ENCODE data around the gene KRTAP10-9. TPM values are rescaled to one million over a fixed set of nuclear protein-coding genes. Genes with fewer than 3 reads are reported as not detected.
"Not testable (repeated sequence)": the region's sequence is repeated elsewhere in the genome, so short reads cannot be mapped to it uniquely, and the experiment has no call there.

KRTAP10-9 gene
- polyA plus RNA-seq, 1 donor, result not detected

GRCh38 chr21:44585892-44586291 lies 41.0 kb upstream of the KRTAP10-9 start:
- Histone ChIP-seq H3K27me3 (ENCODE audit: control insufficient read depth, insufficient read depth, low read length) (no peaks in the 10 kb centered on the region), H3K36me3 (ENCODE audit: control insufficient read depth, insufficient read depth, low read length) (no peaks in the 10 kb centered on the region), H3K4me1 (ENCODE audit: control insufficient read depth, insufficient read depth, low read length) (no peaks in the 10 kb centered on the region), H3K4me3 (ENCODE audit: low read length) (no peak overlapping the region), H3K27ac (ENCODE audit: low read length) (no peak overlapping the region), H3K9me3 (ENCODE audit: control insufficient read depth, low read depth, low read length) (peaks cover 9% of the 10 kb centered on the region)
- DNase-seq, result no peak
- no CpG with 5 or more reads among the region's 3 CpGs for WGBS (ENCODE audit: insufficient coverage, low lambda C conversion rate)

- DNase-seq, result no peak
- Histone ChIP-seq H3K9me3 (ENCODE audit: control insufficient read depth, low read depth, low read length) (peaks cover 4% of the 10 kb centered on the region), H3K27me3 (ENCODE audit: control insufficient read depth, insufficient read depth, low read length) (no peaks in the 10 kb centered on the region), H3K4me1 (ENCODE audit: control insufficient read depth, insufficient read depth, low read length) (no peaks in the 10 kb centered on the region), H3K36me3 (ENCODE audit: control insufficient read depth, insufficient read depth, low read length) (no peaks in the 10 kb centered on the region), H3K4me3 (ENCODE audit: low read length) (no peak overlapping the region), H3K27ac (ENCODE audit: low read length) (no peak overlapping the region)
- WGBS (ENCODE audit: insufficient coverage, low lambda C conversion rate), result no CpG with 5 or more reads among the region's 2 CpGs
Measured at GRCh38 chr21:44589094-44589493, 37.8 kb upstream of the KRTAP10-9 start.

- DNase-seq, result no peak
- H3K36me3 ChIP-seq (ENCODE audit: control insufficient read depth, insufficient read depth, low read length), result no peaks in the 10 kb centered on the region
- no peak overlapping the region for H3K4me3 ChIP-seq (ENCODE audit: low read length)
- H3K27me3 ChIP-seq (ENCODE audit: control insufficient read depth, insufficient read depth, low read length), result no peaks in the 10 kb centered on the region
- WGBS (ENCODE audit: insufficient coverage, low lambda C conversion rate), result no CpG with 5 or more reads among the region's 24 CpGs
- H3K4me1 ChIP-seq (ENCODE audit: control insufficient read depth, insufficient read depth, low read length), result no peaks in the 10 kb centered on the region
- H3K9me3 ChIP-seq (ENCODE audit: control insufficient read depth, low read depth, low read length), result peaks cover 4% of the 10 kb centered on the region
- no peak overlapping the region for H3K27ac ChIP-seq (ENCODE audit: low read length)
Measured at GRCh38 chr21:44589586-44590305, 37.1 kb upstream of the KRTAP10-9 start.

- no peak for DNase-seq
Measured at GRCh38 chr21:44590311-44590721, 36.6 kb upstream of the KRTAP10-9 start.

GRCh38 chr21:44590897-44591800 lies 35.7 kb upstream of the KRTAP10-9 start:
- not testable (repeated sequence) for H3K9me3 ChIP-seq (ENCODE audit: control insufficient read depth, low read depth, low read length); H3K4me1 ChIP-seq (ENCODE audit: control insufficient read depth, insufficient read depth, low read length)
- WGBS (ENCODE audit: insufficient coverage, low lambda C conversion rate), result no CpG with 5 or more reads among the region's 19 CpGs

More at GRCh38 chr21:44590311-44590721, 36.6 kb upstream of the KRTAP10-9 start:
- H3K9me3 ChIP-seq (ENCODE audit: control insufficient read depth, low read depth, low read length), result peaks cover 4% of the 10 kb centered on the region
- H3K4me1 ChIP-seq (ENCODE audit: control insufficient read depth, insufficient read depth, low read length), result no peaks in the 10 kb centered on the region
- H3K27ac ChIP-seq (ENCODE audit: low read length), result no peak overlapping the region
- H3K27me3 ChIP-seq (ENCODE audit: control insufficient read depth, insufficient read depth, low read length), result no peaks in the 10 kb centered on the region
- no CpG with 5 or more reads among the region's 10 CpGs for WGBS (ENCODE audit: insufficient coverage, low lambda C conversion rate)
- H3K36me3 ChIP-seq (ENCODE audit: control insufficient read depth, insufficient read depth, low read length), result no peaks in the 10 kb centered on the region
- no peak overlapping the region for H3K4me3 ChIP-seq (ENCODE audit: low read length)

GRCh38 chr21:44591801-44592130 lies 35.1 kb upstream of the KRTAP10-9 start:
- H3K27me3 ChIP-seq (ENCODE audit: control insufficient read depth, insufficient read depth, low read length), result not testable (repeated sequence)

More at GRCh38 chr21:44590897-44591800, 35.7 kb upstream of the KRTAP10-9 start:
- H3K27ac ChIP-seq (ENCODE audit: low read length); H3K36me3 ChIP-seq (ENCODE audit: control insufficient read depth, insufficient read depth, low read length); H3K27me3 ChIP-seq (ENCODE audit: control insufficient read depth, insufficient read depth, low read length); DNase-seq; H3K4me3 ChIP-seq (ENCODE audit: low read length): not testable (repeated sequence)

GRCh38 chr21:44592446-44593311 lies 34.2 kb upstream of the KRTAP10-9 start, which contains the start of gene KRTAP10-6:
Gene KRTAP10-6 (minus strand): TSS chr21:44592505. CDS start chr21:44592484, 21 bp downstream.
- Histone ChIP-seq H3K4me3 (ENCODE audit: low read length) (no peak within 1 kb of the TSS), H3K36me3 (ENCODE audit: control insufficient read depth, insufficient read depth, low read length) (no peaks in the 10 kb centered on the region), H3K9me3 (ENCODE audit: control insufficient read depth, low read depth, low read length) (no peaks in the 10 kb centered on the region), H3K27me3 (ENCODE audit: control insufficient read depth, insufficient read depth, low read length) (peaks cover 3% of the 10 kb centered on the region), H3K27ac (ENCODE audit: low read length) (no peak within 1 kb of the TSS), H3K4me1 (ENCODE audit: control insufficient read depth, insufficient read depth, low read length) (no peaks in the 10 kb centered on the region)
- DNase-seq, result no peak
- WGBS (ENCODE audit: insufficient coverage, low lambda C conversion rate), result no CpG with 5 or more reads among the region's 33 CpGs

More at GRCh38 chr21:44591801-44592130, 35.1 kb upstream of the KRTAP10-9 start:
- H3K27ac ChIP-seq (ENCODE audit: low read length); H3K36me3 ChIP-seq (ENCODE audit: control insufficient read depth, insufficient read depth, low read length); H3K9me3 ChIP-seq (ENCODE audit: control insufficient read depth, low read depth, low read length); H3K4me1 ChIP-seq (ENCODE audit: control insufficient read depth, insufficient read depth, low read length); H3K4me3 ChIP-seq (ENCODE audit: low read length); DNase-seq: not testable (repeated sequence)
- no CpG with 5 or more reads among the region's 4 CpGs for WGBS (ENCODE audit: insufficient coverage, low lambda C conversion rate)

GRCh38 chr21:44593598-44594405 lies 33.1 kb upstream of the KRTAP10-9 start:
- H3K36me3 ChIP-seq (ENCODE audit: control insufficient read depth, insufficient read depth, low read length), result no peaks in the 10 kb centered on the region
- H3K4me3 ChIP-seq (ENCODE audit: low read length), result no peak overlapping the region
- peaks cover 3% of the 10 kb centered on the region for H3K27me3 ChIP-seq (ENCODE audit: control insufficient read depth, insufficient read depth, low read length)
- H3K4me1 ChIP-seq (ENCODE audit: control insufficient read depth, insufficient read depth, low read length), result no peaks in the 10 kb centered on the region
- no peak overlapping the region for H3K27ac ChIP-seq (ENCODE audit: low read length)
- DNase-seq, result no peak
- WGBS (ENCODE audit: insufficient coverage, low lambda C conversion rate), result 63% methylated on average over 1 of the region's 20 CpGs
- peaks cover under 1% of the 10 kb centered on the region for H3K9me3 ChIP-seq (ENCODE audit: control insufficient read depth, low read depth, low read length)

- Histone ChIP-seq H3K36me3 (ENCODE audit: control insufficient read depth, insufficient read depth, low read length) (no peaks in the 10 kb centered on the region), H3K4me3 (ENCODE audit: low read length) (no peak overlapping the region), H3K4me1 (ENCODE audit: control insufficient read depth, insufficient read depth, low read length) (no peaks in the 10 kb centered on the region), H3K27ac (ENCODE audit: low read length) (no peak overlapping the region), H3K27me3 (ENCODE audit: control insufficient read depth, insufficient read depth, low read length) (peaks cover 3% of the 10 kb centered on the region), H3K9me3 (ENCODE audit: control insufficient read depth, low read depth, low read length) (peaks cover 3% of the 10 kb centered on the region)
- no peak for DNase-seq
- 93% methylated on average over 3 of the region's 12 CpGs for WGBS (ENCODE audit: insufficient coverage, low lambda C conversion rate)
Measured at GRCh38 chr21:44594406-44594916, 32.4 kb upstream of the KRTAP10-9 start.

Data from large intestine (tissue), 3 donors.